Stomach (tissue), 9 donors: ENCODE data around the gene ARHGAP24. TPM values are rescaled to one million over a fixed set of nuclear protein-coding genes. Genes with fewer than 3 reads are reported as not detected.

ENCODE experiments used
- DNase-seq, 2 donors: peaks; one replicate each; pipeline versions ENCODE4 v3.0.0 to v3.0.0-alpha.2; 2013 to 2019
- H3K27ac ChIP-seq, 5 donors: fragments of 200-600 bp in 4 of 5; sonication (generic) in 4 of 5; one replicate each; pipeline ENCODE4 v1.5.1; 2013 to 2019; ENCODE audit warnings: mild to moderate bottlenecking in 1 of 5, moderate library complexity in 1 of 5
- H3K27me3 ChIP-seq, 3 donors: fragments of 200-600 bp; sonication (generic); one replicate each; pipeline ENCODE4 v1.5.1; 2017 to 2019; ENCODE audit warnings: mixed run types in 1 of 3
- H3K36me3 ChIP-seq, 4 donors: fragments of 200-600 bp; sonication (generic); 1 replicate in 3 of 4; 2 replicates in 1 of 4; pipeline ENCODE4 v1.5.1; 2016 to 2019
- H3K4me1 ChIP-seq, 4 donors: fragments of 200-600 bp; sonication (generic); one replicate each; pipeline ENCODE4 v1.5.1; 2016 to 2019
- H3K4me3 ChIP-seq, 4 donors: fragments of 200-600 bp; sonication (generic) in 3 of 4; one replicate each; pipeline ENCODE4 v1.5.1; 2016 to 2019; ENCODE audit warnings: mild to moderate bottlenecking in 1 of 4
- H3K9me3 ChIP-seq, 4 donors: fragments of 200-600 bp; sonication (generic); one replicate each; pipeline ENCODE4 v1.5.1; 2016 to 2019
- EP300 ChIP-seq: sonication (generic); formaldehyde crosslinking; IDR thresholded peaks from one replicate; pipeline ENCODE4 v1.6.1; 2017; ENCODE audit warnings: antibody characterized with exemption
- POLR2A ChIP-seq, 4 donors: fragments of 450-650 bp; IDR thresholded peaks; one replicate each; pipeline ENCODE4 v1.6.1; 2016; ENCODE audit warnings: antibody characterized with exemption in 4 of 4, control low read depth in 2 of 4, mild to moderate bottlenecking in 1 of 4, moderate library complexity in 1 of 4
- POLR2AphosphoS5 ChIP-seq, 3 donors: sonication (generic); formaldehyde crosslinking; IDR thresholded peaks; one replicate each; pipeline ENCODE4 v1.6.1; 2016; ENCODE audit warnings: antibody characterized with exemption in 3 of 3
- WGBS, 5 donors: extraction: QIAGEN DNeasy Blood & Tissue Kit in 3 of 5; methylation state at CpG; one replicate each; pipeline versions ENCODE4 v1.1.5 to v1.1.7; 2013 to 2018; 5-methylcytosine and 5-hydroxymethylcytosine counted together
- intact Hi-C: fragments of 100-400 bp; cut with DNase I; formaldehyde crosslinking; loops from one replicate; pipeline ENCODE4 v1.15.1; 2023; ENCODE audit warnings: low total_unique reads
- polyA plus RNA-seq, 3 donors: library from polyadenylated mRNA; stranded (reverse); fragments of 200-250 nt; gene quantifications; one replicate each; pipeline ENCODE4 v1.2.3, GENCODE V29; 2013
- total RNA-seq, 5 donors: library from RNA; depleted of rRNA; stranded (reverse); fragments of >200 nt; gene quantifications; one replicate each; pipeline versions ENCODE4 v1.1.0 to v1.2.3, GENCODE V29; 2014 to 2016
- TF ChIP-seq, protein P1 (sequence below), 7 experiments: fragments of 450-650 bp in 4 of 7; fragments of 200-600 bp in 3 of 7; sonication (generic) in 3 of 7; IDR thresholded peaks; one replicate each; pipeline ENCODE4 v1.5.1; 2016 to 2019; ENCODE audit warnings: antibody characterized with exemption in 7 of 7, control low read depth in 2 of 7, mild to moderate bottlenecking in 1 of 7
- donor health status: healthy with polysubstance abuse.
- donor health status: Bipolar disorder and iron deficiency.
- donor health status: healthy.

ARHGAP24 gene
- total and polyA plus RNA-seq, 8 donors = 6.4 to 152 (median 33.5) TPM

DNA sequence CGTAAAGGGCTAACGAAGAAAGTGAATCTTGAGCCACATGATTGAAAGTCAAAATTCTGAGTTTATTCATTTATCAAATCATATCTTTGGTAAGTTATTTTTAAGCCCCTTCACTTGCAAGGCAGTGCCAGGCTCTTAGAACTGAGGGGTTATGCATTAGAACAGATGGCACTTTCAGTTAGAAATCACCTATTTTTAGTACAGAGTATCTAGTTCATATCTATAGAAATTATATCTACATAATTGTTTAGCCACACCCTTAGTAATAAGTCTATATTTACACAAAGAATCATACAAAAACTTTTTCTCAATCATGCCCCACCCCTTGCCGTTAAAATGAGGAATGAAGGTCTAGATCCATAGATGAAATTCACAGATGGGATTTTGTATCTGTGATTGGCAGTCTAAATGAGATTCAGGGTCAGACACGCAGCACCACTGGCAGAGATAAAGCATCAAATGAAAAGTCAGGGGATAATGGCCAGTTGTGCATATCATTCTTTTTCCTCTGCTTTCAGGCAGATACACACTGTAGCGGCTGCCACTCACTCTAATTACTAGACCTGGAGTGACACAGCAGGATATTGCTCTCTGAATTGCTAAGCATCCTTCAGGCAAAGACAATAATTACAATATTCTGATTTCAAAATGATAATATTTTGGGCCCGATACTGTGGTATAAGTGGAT, 444.4 kb downstream of the ARHGAP24 start:
- no peak for TF ChIP-seq POLR2A (IDR thresholded peaks at IDR 0.05)
- TF ChIP-seq, protein P1, sequence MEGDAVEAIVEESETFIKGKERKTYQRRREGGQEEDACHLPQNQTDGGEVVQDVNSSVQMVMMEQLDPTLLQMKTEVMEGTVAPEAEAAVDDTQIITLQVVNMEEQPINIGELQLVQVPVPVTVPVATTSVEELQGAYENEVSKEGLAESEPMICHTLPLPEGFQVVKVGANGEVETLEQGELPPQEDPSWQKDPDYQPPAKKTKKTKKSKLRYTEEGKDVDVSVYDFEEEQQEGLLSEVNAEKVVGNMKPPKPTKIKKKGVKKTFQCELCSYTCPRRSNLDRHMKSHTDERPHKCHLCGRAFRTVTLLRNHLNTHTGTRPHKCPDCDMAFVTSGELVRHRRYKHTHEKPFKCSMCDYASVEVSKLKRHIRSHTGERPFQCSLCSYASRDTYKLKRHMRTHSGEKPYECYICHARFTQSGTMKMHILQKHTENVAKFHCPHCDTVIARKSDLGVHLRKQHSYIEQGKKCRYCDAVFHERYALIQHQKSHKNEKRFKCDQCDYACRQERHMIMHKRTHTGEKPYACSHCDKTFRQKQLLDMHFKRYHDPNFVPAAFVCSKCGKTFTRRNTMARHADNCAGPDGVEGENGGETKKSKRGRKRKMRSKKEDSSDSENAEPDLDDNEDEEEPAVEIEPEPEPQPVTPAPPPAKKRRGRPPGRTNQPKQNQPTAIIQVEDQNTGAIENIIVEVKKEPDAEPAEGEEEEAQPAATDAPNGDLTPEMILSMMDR (IDR thresholded peaks at IDR 0.05) = no peak
- TF ChIP-seq EP300 = no peak
- TF ChIP-seq POLR2AphosphoS5 (IDR thresholded peaks at IDR 0.05) = no peak
- H3K4me1 ChIP-seq = peaks cover 0 to 11% (median 10%) of the 10 kb centered on the region in 4 donors
- WGBS, 5 donors = 82 to 87% (median 84%) methylated on average over 6 of the region's 6 CpGs
- peaks cover 0 to 4% (median 0%) of the 10 kb centered on the region in 4 donors for H3K36me3 ChIP-seq
- H3K27ac ChIP-seq = no peak overlapping the region
- no peaks in the 10 kb centered on the region for H3K9me3 ChIP-seq
- DNase-seq = no peak
- intact Hi-C loops = no loop called here
- no peak overlapping the region for H3K4me3 ChIP-seq
- no peaks in the 10 kb centered on the region for H3K27me3 ChIP-seq

DNA sequence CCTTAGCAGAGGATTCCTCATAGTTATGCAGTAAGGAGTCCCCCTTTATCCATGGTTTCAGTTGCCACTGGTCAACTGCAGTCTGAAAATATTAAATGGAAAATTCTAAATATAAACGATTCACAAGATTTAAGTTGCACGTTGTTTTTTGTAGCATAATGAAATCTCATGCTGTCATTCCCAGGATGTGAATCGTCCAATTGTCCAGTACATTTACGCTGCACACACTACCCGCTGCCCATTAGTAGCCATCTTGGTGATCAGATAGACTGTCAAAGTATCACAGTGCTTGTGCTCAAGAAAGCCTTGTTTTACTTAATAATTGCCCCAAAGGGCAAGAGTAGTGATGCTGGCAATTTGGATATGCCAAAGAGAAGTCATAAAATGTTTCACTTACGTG, 450.1 kb downstream of the ARHGAP24 start:
- H3K4me3 ChIP-seq = no peak overlapping the region
- H3K27me3 ChIP-seq = no peaks in the 10 kb centered on the region
- H3K36me3 ChIP-seq = peaks cover 0 to 4% (median 2%) of the 10 kb centered on the region in 4 donors
- TF ChIP-seq, protein P1 (IDR thresholded peaks at IDR 0.05) = no peak
- TF ChIP-seq EP300 = no peak
- no peak for TF ChIP-seq POLR2AphosphoS5 (IDR thresholded peaks at IDR 0.05)
- no peak for TF ChIP-seq POLR2A (IDR thresholded peaks at IDR 0.05)
- 78 to 98% (median 95%) methylated on average over 6 of the region's 6 CpGs for WGBS, 5 donors
- H3K27ac ChIP-seq = no peak overlapping the region
- peaks cover 18 to 39% (median 29%) of the 10 kb centered on the region in 4 donors for H3K4me1 ChIP-seq
- DNase-seq = no peak
- intact Hi-C loops = no loop called here
- no peaks in the 10 kb centered on the region for H3K9me3 ChIP-seq

DNA sequence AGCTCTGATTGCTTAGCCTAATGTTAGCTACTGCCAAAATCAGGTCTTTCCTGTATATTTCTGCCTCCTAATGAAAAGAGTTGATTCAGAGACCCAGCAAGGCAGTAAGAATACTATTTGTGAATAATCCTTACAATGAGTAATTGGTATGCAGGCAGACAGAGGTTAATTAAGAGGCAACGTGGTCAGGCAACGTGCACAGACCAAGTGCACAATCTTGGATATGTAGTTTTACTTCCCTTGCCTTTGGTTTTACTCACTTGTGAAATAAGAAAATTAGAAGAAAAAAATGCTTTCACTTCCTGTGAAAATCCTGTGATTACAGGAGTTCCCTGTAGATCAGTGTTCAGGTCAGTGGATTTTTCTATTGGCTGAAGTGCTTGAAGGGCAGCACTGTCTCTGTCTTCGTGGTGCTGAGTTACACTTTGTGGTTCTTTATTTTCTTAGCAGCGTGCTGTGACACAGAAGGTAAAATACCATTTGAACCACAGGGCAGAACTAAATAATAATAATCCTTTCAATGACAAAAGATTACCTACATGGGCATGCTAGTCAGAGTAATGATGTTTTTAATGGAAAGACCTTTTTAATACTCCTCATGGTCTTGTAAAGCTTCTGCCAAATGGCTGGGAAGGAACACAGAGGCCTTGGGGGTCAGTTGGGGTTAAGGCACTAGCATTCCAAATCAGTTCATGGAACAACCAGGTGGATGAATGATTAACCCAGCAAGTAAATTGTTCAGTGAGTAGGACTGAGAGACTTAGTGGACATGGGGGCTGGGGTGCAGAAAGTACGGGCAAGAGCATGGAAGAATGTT, 454.0 kb downstream of the ARHGAP24 start:
- H3K27ac ChIP-seq = peak overlapping the region; percentile 70 to 79 (median 72)
- peaks cover 37 to 69% (median 53%) of the 10 kb centered on the region in 4 donors for H3K4me1 ChIP-seq
- peak; percentile 66 to 83 for DNase-seq
- H3K4me3 ChIP-seq = peak overlapping the region in 1 of 4 donors; percentile 28
- intact Hi-C loops = no loop called here
- peaks cover 0 to 4% (median 1%) of the 10 kb centered on the region in 4 donors for H3K36me3 ChIP-seq
- 24 to 38% (median 33%) methylated on average over 5 of the region's 5 CpGs for WGBS, 5 donors
- H3K27me3 ChIP-seq = no peaks in the 10 kb centered on the region
- TF ChIP-seq POLR2A (IDR thresholded peaks at IDR 0.05) (no peak), EP300 (no peak), POLR2AphosphoS5 (IDR thresholded peaks at IDR 0.05) (peak in 1 of 3 donors; percentile 24)
- TF ChIP-seq, protein P1 (IDR thresholded peaks at IDR 0.05) = no peak
- no peaks in the 10 kb centered on the region for H3K9me3 ChIP-seq

DNA sequence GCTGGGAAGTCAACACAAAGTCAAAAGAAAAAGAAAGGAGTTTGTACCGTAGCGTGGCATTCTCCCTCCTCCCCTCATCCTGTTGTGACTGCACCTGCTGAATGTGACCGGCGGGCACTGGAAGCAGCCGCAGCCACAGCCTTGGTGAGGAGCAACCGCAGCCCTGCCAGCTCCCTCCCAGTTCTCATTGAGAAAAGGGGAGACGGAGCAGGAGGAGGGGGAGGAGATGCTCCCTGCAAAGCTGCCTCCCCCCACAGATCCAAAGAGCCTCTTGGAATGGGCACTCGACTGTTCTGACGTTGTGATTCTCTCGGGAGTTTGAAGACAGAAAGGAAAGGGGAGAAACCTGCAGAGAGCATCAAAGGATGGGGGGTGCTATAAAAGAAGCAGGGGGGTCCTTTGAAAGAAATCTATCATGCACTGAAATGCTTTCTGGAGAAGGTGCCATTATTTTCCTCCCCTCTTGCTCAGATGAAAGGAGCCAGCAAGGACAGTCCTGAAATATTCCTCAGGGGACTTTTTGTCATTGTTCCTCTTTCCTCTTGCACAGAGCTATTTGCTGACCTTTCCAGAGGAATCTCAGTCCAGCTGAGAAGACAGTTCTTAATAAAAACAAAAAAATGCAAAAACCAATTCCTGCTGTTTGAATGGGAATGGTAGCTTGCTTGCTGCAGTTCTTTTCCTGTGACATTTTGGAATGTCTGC, 455.2 kb downstream of the ARHGAP24 start:
- TF ChIP-seq, protein P1 (IDR thresholded peaks at IDR 0.05) = no peak
- peak in 1 of 3 donors; percentile 59 for TF ChIP-seq POLR2AphosphoS5 (IDR thresholded peaks at IDR 0.05)
- Histone ChIP-seq H3K27me3 (no peaks in the 10 kb centered on the region), H3K36me3 (no peaks in the 10 kb centered on the region), H3K27ac (peak overlapping the region; percentile 71 to 79 (median 77)), H3K4me3 (peak overlapping the region; percentile 10 to 35 (median 30)), H3K9me3 (no peaks in the 10 kb centered on the region), H3K4me1 (peaks cover 37 to 70% (median 54%) of the 10 kb centered on the region in 4 donors)
- intact Hi-C loops = no loop called here
- 5 to 25% (median 15%) methylated on average over 10 of the region's 10 CpGs for WGBS, 5 donors
- peak; percentile 68 to 79 for DNase-seq
